ENCODE measurements around the gene SLC7A1. TPM values are rescaled to one million over a fixed set of nuclear protein-coding genes. Genes with fewer than 3 reads are reported as not detected.

Gene SLC7A1
- total and polyA plus RNA-seq, 8 donors = 2.3 to 95.1 (median 21.2) TPM

GRCh38 chr13:29581666-29582065 lies 13.8 kb downstream of the SLC7A1 start:
- H3K4me3 ChIP-seq = no peak overlapping the region
- H3K27ac ChIP-seq = no peak overlapping the region
- H3K27me3 ChIP-seq = no peaks in the 10 kb centered on the region
- no peak for DNase-seq
- H3K9me3 ChIP-seq = no peaks in the 10 kb centered on the region
- intact Hi-C loops (cut with DNase I; ENCODE audit: low total_unique reads) = no loop called here
- peaks cover 21 to 64% (median 39%) of the 10 kb centered on the region in 4 donors for H3K4me1 ChIP-seq
- WGBS, 5 donors = 73 to 80% (median 78%) methylated on average over 7 of the region's 7 CpGs
- H3K36me3 ChIP-seq = no peaks in the 10 kb centered on the region
- TF ChIP-seq EP300 (IDR thresholded peaks at IDR 0.05) = no peak
- no peak for TF ChIP-seq POLR2AphosphoS5 (IDR thresholded peaks at IDR 0.05)
- TF ChIP-seq POLR2A (IDR thresholded peaks at IDR 0.05) = no peak
- TF ChIP-seq CTCF (IDR thresholded peaks at IDR 0.05) = no peak

- Histone ChIP-seq H3K4me3 (no peak overlapping the region), H3K4me1 (peaks cover 21 to 57% (median 38%) of the 10 kb centered on the region in 4 donors), H3K27ac (peak overlapping the region in 1 of 5 donors; percentile 37), H3K36me3 (no peaks in the 10 kb centered on the region), H3K9me3 (no peaks in the 10 kb centered on the region), H3K27me3 (no peaks in the 10 kb centered on the region)
- 90 to 96% (median 92%) methylated on average over 8 of the region's 8 CpGs for WGBS, 5 donors
- TF ChIP-seq CTCF (IDR thresholded peaks at IDR 0.05) = no peak
- TF ChIP-seq POLR2AphosphoS5 (IDR thresholded peaks at IDR 0.05) = no peak
- TF ChIP-seq POLR2A (IDR thresholded peaks at IDR 0.05) = no peak
- no peak for TF ChIP-seq EP300 (IDR thresholded peaks at IDR 0.05)
- no peak for DNase-seq
- intact Hi-C loops (cut with DNase I; ENCODE audit: low total_unique reads) = no loop called here
Measured at GRCh38 chr13:29579094-29579493, 16.4 kb downstream of the SLC7A1 start.

GRCh38 chr13:29578300-29579085 lies 17.0 kb downstream of the SLC7A1 start:
- Histone ChIP-seq H3K4me3 (no peak overlapping the region), H3K36me3 (no peaks in the 10 kb centered on the region), H3K9me3 (no peaks in the 10 kb centered on the region), H3K27me3 (no peaks in the 10 kb centered on the region), H3K27ac (peak overlapping the region in 2 of 5 donors; percentile 14 to 37), H3K4me1 (peaks cover 21 to 60% (median 39%) of the 10 kb centered on the region in 4 donors)
- 42 to 56% (median 50%) methylated on average over 18 of the region's 18 CpGs for WGBS, 5 donors
- intact Hi-C loops (cut with DNase I; ENCODE audit: low total_unique reads) = no loop called here
- TF ChIP-seq POLR2A (IDR thresholded peaks at IDR 0.05) (no peak), EP300 (IDR thresholded peaks at IDR 0.05) (no peak), POLR2AphosphoS5 (IDR thresholded peaks at IDR 0.05) (no peak), CTCF (IDR thresholded peaks at IDR 0.05) (no peak)
- DNase-seq = no peak

GRCh38 chr13:29577136-29578051 lies 18.1 kb downstream of the SLC7A1 start:
- Histone ChIP-seq H3K36me3 (no peaks in the 10 kb centered on the region), H3K4me3 (no peak overlapping the region), H3K4me1 (peaks cover 14 to 63% (median 39%) of the 10 kb centered on the region in 4 donors), H3K9me3 (no peaks in the 10 kb centered on the region), H3K27me3 (no peaks in the 10 kb centered on the region), H3K27ac (no peak overlapping the region)
- no peak for DNase-seq
- intact Hi-C loops (cut with DNase I; ENCODE audit: low total_unique reads) = no loop called here
- 77 to 83% (median 80%) methylated on average over 16 to 18 of the region's 18 CpGs for WGBS, 5 donors
- TF ChIP-seq POLR2AphosphoS5 (IDR thresholded peaks at IDR 0.05) = no peak
- no peak for TF ChIP-seq EP300 (IDR thresholded peaks at IDR 0.05)
- TF ChIP-seq CTCF (IDR thresholded peaks at IDR 0.05) = no peak
- TF ChIP-seq POLR2A (IDR thresholded peaks at IDR 0.05) = no peak
